ENCODE measurements around the gene ZNF716.

DNA sequence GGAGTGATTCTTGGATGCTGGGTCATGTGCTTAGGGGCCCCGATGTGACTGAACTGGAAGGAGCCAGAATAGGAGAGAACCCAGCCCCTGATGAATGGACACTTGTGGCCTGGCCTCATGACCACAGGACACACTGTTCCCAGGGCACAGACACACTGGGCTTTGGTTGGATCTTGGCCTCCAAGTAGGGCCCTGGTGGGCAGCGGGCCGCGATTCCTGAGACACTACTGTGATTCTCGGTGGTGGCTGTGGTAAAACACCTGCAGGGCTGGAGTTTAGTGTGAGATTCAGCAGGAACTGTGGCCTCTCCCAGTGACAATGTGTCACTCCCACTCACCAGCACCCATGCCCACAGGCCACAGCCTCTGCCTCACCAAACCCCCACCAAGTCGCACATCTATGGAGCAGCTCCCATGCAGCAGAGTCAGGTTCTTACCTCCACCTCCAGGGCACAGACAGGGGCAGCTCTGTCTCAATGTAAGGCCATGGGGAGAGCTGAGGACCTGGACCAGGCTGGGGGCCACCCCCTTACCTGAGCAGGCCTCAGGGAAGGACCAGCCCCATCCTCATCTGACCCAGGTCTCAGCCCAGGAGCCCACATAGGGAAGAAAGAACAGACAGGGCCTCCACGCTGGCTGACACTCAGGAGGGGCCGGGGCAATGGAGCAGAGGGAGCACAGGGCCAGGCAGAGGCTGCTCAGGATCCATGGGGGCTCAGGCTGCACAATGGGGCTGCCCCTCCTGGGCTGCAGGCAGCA is 33.2 kb upstream of the ZNF716 start:
- TF ChIP-seq, protein P1, sequence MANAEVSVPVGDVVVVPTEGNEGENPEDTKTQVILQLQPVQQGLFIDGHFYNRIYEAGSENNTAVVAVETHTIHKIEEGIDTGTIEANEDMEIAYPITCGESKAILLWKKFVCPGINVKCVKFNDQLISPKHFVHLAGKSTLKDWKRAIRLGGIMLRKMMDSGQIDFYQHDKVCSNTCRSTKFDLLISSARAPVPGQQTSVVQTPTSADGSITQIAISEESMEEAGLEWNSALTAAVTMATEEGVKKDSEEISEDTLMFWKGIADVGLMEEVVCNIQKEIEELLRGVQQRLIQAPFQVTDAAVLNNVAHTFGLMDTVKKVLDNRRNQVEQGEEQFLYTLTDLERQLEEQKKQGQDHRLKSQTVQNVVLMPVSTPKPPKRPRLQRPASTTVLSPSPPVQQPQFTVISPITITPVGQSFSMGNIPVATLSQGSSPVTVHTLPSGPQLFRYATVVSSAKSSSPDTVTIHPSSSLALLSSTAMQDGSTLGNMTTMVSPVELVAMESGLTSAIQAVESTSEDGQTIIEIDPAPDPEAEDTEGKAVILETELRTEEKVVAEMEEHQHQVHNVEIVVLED (CRISPR knock-in tag; IDR thresholded peaks at IDR 0.05; ENCODE audit: borderline replicate concordance) = no peak
- TF ChIP-seq SP1 (IDR thresholded peaks at IDR 0.05) (no peak), SP1 (CRISPR knock-in tag; IDR thresholded peaks at IDR 0.05) (no peak), POLR2AphosphoS5 (IDR thresholded peaks at IDR 0.05; ENCODE audit: low read depth, low read length) (no peak), NR2C2 (CRISPR knock-in tag; IDR thresholded peaks at IDR 0.05; ENCODE audit: borderline replicate concordance) (no peak), GFI1 (CRISPR knock-in tag; IDR thresholded peaks at IDR 0.05; ENCODE audit: borderline replicate concordance) (no peak)
- TF ChIP-seq, protein P2, sequence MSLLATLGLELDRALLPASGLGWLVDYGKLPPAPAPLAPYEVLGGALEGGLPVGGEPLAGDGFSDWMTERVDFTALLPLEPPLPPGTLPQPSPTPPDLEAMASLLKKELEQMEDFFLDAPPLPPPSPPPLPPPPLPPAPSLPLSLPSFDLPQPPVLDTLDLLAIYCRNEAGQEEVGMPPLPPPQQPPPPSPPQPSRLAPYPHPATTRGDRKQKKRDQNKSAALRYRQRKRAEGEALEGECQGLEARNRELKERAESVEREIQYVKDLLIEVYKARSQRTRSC (CRISPR knock-in tag; IDR thresholded peaks at IDR 0.05; ENCODE audit: low read depth) = no peak
- TF ChIP-seq, protein P3, sequence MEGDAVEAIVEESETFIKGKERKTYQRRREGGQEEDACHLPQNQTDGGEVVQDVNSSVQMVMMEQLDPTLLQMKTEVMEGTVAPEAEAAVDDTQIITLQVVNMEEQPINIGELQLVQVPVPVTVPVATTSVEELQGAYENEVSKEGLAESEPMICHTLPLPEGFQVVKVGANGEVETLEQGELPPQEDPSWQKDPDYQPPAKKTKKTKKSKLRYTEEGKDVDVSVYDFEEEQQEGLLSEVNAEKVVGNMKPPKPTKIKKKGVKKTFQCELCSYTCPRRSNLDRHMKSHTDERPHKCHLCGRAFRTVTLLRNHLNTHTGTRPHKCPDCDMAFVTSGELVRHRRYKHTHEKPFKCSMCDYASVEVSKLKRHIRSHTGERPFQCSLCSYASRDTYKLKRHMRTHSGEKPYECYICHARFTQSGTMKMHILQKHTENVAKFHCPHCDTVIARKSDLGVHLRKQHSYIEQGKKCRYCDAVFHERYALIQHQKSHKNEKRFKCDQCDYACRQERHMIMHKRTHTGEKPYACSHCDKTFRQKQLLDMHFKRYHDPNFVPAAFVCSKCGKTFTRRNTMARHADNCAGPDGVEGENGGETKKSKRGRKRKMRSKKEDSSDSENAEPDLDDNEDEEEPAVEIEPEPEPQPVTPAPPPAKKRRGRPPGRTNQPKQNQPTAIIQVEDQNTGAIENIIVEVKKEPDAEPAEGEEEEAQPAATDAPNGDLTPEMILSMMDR (CRISPR knock-in tag; IDR thresholded peaks at IDR 0.05) = no peak
